Activated CD8-positive, alpha-beta memory T cell treated with anti-CD3 and anti-CD28 coated beads for 4 hours (primary cell): ENCODE results near the gene MAST2.

ENCODE experiments used
- DNase-seq, 2 donors: peaks; one replicate each; pipeline ENCODE4 v3.0.0-alpha.2; 2020; ENCODE audit warnings: low read depth in 2 of 2

MAST2 gene

GRCh38 chr1:45979074-45979777, 175.8 kb downstream of the MAST2 start:
- DNase-seq: no peak

- DNase-seq: no peak
Measured at GRCh38 chr1:45979778-45980176, 176.4 kb downstream of the MAST2 start.

- no peak for DNase-seq
Measured at GRCh38 chr1:45982359-45982758, 178.9 kb downstream of the MAST2 start.

GRCh38 chr1:45983967-45984366, 180.6 kb downstream of the MAST2 start:
- no peak for DNase-seq

DNA sequence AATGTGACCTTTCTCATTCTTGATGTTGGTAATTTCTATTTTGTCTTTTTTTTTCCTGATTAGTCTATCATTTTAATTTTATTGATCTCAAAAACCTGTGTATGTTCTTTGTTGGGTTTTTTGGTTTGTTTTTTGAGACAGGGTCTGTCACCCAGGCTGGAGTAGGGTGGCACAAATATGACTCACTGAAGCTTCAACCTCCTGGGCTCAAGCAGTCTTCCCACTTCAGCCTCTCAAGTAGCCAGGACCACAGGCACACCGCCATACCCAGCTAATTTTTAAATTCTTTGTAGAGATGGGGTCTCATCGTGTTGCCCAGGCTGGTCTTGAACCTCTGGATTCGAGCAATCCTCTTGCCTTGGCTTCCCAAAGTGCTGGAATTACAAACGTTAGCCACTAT, 183.8 kb downstream of the MAST2 start:
- DNase-seq: no peak

DNA sequence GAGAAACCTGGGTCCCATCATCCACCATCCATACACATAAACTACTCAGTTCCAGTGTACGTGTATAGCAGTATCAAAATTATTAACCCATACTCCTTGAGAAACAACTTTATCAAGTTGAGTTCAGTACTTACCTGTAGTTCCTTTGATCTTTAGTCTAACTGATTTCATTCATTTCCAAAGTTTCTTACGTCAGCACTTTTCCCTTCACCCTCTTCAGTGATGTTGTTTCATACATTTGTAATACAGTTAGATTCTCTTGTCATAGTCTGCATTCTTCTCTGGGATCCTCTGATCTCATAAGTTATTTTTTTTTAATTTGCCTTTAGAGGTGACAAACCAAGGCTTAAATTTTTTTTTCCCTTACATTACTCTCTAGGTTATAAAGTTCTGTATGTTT, 185.8 kb downstream of the MAST2 start:
- DNase-seq: no peak

DNA sequence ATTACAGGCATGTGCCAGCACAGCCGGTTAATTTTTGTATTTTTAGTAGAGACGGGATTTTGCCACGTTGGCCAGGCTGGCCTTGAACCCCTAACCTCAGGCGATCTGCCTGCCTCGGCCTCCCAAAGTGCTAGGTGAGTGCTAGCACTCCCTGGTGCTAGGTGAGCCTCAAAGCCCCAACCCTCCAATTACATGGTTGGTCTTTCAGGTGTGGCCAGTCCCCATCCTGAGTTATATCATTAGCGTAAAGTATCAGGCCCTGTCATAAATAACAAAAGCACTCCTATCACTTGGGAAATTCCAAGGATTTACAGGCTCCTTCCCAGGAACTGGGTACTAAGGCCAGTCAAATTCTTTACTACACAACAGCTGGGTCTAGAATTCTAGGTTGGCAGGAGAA, 191.0 kb downstream of the MAST2 start:
- DNase-seq: no peak

DNA sequence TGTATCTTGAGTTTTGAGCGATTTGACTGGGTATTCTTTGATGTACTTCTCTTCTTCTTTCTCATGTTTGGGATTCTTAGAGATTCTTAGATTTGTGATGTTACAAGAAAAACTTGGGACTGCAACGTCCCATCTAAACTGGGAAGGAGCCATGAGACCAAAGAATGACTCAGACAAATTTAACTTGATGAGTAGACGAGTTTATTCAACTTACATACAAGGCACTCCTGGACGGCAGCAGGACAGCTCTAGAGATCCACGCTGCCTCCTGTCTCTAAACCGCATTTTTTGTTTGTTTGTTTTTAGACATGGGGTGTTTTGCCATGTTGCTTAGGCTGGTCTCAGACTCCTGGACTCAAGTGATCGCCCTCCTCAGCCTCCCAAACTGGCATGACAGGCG, 191.9 kb downstream of the MAST2 start:
- DNase-seq: no peak

DNA sequence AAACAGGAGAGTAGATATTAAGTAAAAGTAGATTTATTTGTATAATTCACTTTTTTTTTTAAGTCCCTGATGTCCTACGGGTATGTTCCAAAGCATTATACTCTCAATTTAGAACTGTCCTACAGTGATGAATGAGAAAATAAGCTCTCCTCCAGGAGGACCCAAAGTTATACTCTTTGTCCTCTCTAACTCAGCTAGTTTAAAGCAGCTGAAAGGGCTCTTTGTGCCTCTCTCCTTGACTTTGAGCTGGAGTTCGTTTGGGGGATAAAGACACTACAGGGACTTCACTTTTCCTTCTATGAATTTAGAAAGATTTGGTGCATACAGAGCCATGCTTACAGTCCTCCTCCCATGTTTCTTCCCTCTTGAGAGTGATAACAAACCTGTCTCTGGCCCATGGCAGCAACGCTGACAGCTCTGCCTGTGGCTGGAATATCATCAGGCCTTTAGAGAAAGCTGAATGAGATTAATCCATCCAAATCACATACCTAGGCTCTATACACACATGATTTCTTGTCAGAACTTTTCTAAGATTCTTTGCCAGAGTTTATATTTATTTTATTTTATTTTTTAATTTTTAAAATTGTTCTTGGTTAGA, 194.7 kb downstream of the MAST2 start:
- no peak for DNase-seq

DNA sequence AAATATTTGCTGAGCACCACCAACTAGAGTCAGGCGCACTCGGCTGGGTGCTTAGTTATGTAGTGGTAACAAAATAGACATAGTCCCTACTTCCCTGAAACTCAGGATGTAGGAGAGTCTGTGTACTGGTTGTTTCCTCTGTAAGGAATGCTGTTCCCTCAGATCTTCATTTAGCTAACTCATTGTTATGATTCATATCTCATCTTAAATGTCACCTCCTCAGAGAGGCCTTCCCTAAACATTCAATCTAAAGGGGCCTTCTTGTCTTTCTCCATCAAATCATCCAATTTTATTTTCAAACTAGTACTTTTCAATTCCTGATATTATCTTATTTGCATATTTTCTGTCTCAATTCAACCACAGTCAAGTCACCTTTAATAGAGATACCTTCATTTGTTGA, 196.1 kb downstream of the MAST2 start:
- DNase-seq: no peak

DNA sequence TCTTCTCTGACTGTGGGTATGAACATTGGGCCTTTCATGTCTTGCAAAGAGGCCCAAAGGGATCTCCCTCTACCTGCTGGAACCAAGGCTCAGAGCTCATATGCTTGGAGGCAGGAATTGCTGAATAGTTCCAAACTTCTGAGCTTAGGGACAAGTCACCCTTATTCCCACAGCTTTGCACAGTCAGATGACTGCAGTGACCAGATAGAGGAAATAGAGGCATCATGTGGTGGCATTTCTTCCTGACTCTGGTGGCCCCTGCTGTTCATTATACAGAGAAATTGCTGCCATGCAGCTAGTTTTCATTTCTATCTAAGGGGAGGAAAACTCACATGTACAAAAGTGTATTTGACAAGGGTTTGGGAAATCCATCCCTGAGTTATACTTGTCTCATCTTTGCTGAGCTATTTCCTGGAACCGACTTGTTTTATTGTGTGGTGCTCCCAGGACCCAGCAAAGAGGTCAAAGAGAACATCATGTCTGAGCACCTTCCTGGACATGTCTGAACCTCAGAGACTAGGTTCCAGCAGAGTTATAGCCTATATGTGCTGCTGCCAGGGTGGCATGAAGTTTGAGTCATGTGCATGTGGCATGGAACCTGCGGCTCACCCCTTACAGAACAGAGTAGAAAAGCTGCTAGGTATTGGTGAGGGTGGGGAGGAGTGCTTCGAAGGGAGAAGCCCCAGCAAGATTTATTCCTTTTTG, 197.8 kb downstream of the MAST2 start:
- no peak for DNase-seq

GRCh38 chr1:46002551-46003150, 199.2 kb downstream of the MAST2 start:
- no peak for DNase-seq

DNA sequence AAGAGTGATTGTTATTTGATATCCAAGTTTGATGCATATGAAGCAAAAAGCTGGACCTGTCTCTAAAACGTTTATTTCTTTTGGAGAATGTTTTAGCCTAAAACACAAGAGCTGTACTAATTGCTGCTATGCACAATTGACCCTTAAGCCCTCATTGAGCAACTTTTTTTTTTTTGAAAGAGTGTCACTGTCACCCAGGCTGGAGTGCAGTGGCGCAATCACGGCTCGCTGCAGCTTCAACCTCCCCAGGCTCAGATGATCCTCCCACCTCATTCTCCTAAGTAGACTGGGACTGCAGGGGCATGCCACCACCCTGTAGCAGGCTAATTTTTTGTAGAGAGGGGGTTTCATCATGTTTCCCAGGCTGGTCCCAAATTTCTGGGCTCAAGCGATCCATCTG, 199.9 kb downstream of the MAST2 start:
- DNase-seq: no peak

- no peak for DNase-seq
Measured at GRCh38 chr1:46004492-46004891, 201.1 kb downstream of the MAST2 start.

DNA sequence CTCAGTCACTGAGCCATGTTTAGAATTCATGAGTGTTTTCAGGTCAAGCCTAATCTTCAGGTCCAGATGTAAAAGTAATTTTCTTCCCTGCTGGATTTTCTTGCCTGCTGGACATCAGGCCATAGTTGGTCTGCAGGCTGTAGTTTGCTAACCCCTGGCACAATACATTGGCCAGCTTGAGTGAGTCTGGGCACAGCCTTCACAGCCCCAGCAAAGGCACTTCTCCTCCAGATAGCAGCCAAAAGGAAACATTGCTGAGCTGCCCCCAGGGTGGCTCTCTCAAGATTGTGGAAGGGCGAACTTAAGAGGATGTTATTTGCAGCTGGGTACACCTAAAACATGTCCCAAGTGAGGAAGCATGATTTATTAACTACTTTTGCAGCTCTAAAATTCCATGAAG, 202.2 kb downstream of the MAST2 start:
- no peak for DNase-seq

DNA sequence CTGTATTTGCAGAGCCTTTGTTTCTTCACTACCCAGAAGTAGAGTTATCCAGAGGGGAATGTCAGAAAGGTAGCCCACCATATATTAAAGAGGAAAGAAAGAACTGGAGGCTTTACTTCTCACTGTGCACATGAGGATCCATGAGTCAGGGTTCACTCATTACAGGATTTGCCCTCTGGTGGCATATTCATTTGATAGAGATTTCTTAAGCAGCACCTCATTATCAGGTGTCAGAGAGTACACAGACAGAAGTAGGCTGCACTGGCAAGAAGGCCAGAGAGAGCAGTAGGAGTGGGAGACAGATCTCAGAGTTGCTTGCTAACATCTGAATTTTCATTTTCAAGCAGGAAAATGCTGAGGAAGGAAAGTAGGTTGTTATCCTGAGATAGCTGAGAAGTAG, 205.2 kb downstream of the MAST2 start:
- DNase-seq: no peak

GRCh38 chr1:46010611-46011010, 207.2 kb downstream of the MAST2 start:
- DNase-seq: no peak

DNA sequence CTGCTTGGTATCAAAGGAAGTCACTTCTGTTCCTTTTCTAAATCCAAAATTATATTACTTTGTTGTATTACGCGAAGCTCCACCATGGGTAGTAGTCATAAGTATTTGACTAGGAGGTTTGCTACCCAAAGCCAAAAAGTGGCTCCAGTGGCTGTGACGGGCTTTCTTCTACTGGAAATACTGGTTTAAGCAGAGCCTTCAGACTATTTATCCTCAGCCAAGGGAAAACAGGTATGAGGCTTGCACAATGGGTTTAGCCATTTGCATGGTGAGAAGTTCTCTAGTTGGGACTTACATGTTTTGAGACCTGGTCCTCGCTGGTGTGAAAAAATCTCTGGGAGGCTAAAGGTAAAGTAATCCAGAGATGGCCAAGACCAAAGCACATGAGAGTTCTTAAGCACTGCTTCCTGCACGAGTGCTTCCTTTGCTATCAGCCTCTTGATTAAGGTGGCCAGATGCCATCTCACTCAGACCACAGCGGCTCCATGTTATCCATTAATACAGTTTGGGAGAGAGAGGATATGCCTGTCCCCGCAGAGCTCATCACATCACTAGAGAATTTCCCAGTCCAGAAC, 207.8 kb downstream of the MAST2 start:
- DNase-seq: no peak

GRCh38 chr1:46012236-46012635, 208.8 kb downstream of the MAST2 start:
- no peak for DNase-seq

- DNase-seq: no peak
Measured at GRCh38 chr1:46013581-46013980, 210.2 kb downstream of the MAST2 start.

DNA sequence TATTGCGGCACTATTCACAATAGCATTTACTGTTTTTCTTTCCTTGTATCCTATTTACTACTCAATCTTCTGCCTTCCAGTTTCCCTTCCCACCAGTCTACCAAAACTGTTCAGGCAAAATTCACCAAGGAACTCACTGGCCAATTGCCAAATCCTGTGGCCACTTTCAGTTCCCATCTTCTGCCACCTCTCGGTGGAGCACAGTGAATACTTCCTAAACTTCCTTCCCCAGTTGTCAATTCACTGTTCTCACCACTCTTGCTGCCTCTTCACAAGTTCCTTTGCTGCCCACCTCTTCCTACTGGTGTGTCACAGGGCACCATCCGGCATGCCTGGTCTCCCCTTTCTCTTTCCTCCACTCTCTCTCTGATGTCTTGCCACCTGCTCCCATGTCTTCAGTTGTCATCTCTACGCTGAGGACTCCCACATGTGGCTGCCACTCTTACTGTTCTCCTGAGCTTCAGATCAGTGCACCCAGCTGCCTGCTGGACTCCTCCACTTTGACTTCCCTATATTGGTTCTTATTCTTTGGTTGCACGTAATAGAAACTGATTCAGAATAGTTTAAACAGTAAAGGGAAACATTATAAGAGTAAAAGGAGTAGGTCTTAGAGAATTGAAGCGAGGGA, 214.6 kb downstream of the MAST2 start:
- DNase-seq: no peak

DNA sequence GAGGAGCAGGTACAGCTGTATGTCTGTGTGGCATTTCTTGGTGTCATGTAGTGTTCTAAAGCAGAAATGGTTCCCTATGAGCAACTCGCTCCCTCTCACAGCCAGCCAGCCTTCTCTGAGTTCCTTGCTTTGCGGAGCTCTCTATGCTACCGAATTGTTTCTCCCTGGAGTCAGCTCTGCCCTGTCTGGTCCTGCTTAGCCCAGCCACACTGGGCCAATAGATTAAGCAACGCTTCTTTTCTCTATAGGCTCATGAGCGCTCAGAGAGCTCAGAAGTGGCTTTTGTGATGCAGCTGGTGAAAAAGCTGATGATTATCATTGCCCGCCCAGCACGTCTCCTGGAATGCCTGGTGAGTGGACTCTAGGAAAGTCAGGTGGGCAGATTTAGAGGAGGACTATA, 215.9 kb downstream of the MAST2 start:
- DNase-seq: no peak
